H9 (cell line): ENCODE results near the gene TEC. TPM values are rescaled to one million over a fixed set of nuclear protein-coding genes. Genes with fewer than 3 reads are reported as not detected.

ENCODE experiments used
- DNase-seq: peaks from one replicate; pipeline ENCODE4 v3.0.0-alpha.2; 2017
- H2AFZ ChIP-seq: one replicate; pipeline ENCODE4 v1.6.1; 2013; ENCODE audit warnings: mild to moderate bottlenecking, low read length, control low read depth, moderate library complexity
- H2AK5ac ChIP-seq: 2 replicates; pipeline ENCODE4 v1.6.1; 2013; ENCODE audit warnings: low read length, control low read depth, mixed read lengths; ENCODE audit not compliant: insufficient read length
- H2BK120ac ChIP-seq: one replicate; pipeline ENCODE4 v1.6.1; 2013; ENCODE audit warnings: low read depth, mild to moderate bottlenecking, low read length, control low read depth, inconsistent platforms; ENCODE audit not compliant: poor library complexity, severe bottlenecking
- H2BK12ac ChIP-seq: 2 replicates; pipeline ENCODE4 v1.6.1; 2013; ENCODE audit warnings: low read length, control low read depth, mixed read lengths, low read depth; ENCODE audit not compliant: insufficient read length
- H2BK15ac ChIP-seq: 2 replicates; pipeline ENCODE4 v1.6.1; 2013; ENCODE audit warnings: low read depth, low read length, control low read depth
- H2BK20ac ChIP-seq: one replicate; pipeline ENCODE4 v1.6.1; 2013; ENCODE audit warnings: low read depth, mild to moderate bottlenecking, low read length, control low read depth, inconsistent platforms; ENCODE audit not compliant: poor library complexity, severe bottlenecking
- H2BK5ac ChIP-seq: 2 replicates; pipeline ENCODE4 v1.6.1; 2013; ENCODE audit warnings: low read length, control low read depth, mixed read lengths; ENCODE audit not compliant: insufficient read length
- H3K14ac ChIP-seq: 2 replicates; pipeline ENCODE4 v1.6.1; 2013; ENCODE audit warnings: low read length, control low read depth; ENCODE audit not compliant: insufficient read depth
- H3K18ac ChIP-seq: 2 replicates; pipeline ENCODE4 v1.6.1; 2013; ENCODE audit warnings: low read depth, mild to moderate bottlenecking, mixed read lengths, low read length, control low read depth; ENCODE audit not compliant: insufficient read length
- H3K23ac ChIP-seq: 2 replicates; pipeline ENCODE4 v1.6.1; 2013; ENCODE audit warnings: low read length, control low read depth, mixed read lengths, low read depth; ENCODE audit not compliant: insufficient read length
- H3K23me2 ChIP-seq: 2 replicates; pipeline ENCODE4 v1.6.1; 2013; ENCODE audit warnings: low read depth, mild to moderate bottlenecking, mixed read lengths, low read length, control low read depth; ENCODE audit not compliant: insufficient read length, poor library complexity, severe bottlenecking
- H3K27ac ChIP-seq: 2 replicates; pipeline ENCODE4 v1.5.1; 2013; ENCODE audit warnings: low read length, control low read depth, mixed read lengths, low read depth; ENCODE audit not compliant: insufficient read length
- H3K27me3 ChIP-seq: 2 replicates; pipeline ENCODE4 v1.6.1; 2013; ENCODE audit warnings: low read length, control low read depth, inconsistent platforms; ENCODE audit not compliant: insufficient read depth
- H3K4ac ChIP-seq: 2 replicates; pipeline ENCODE4 v1.6.1; 2013; ENCODE audit warnings: low read depth, mild to moderate bottlenecking, control low read depth, inconsistent platforms, low read length, moderate library complexity
- H3K4me1 ChIP-seq: 2 replicates; pipeline ENCODE4 v1.6.1; 2013; ENCODE audit warnings: low read length, control low read depth, inconsistent platforms; ENCODE audit not compliant: insufficient read depth
- H3K4me2 ChIP-seq: 2 replicates; pipeline ENCODE4 v1.6.1; 2013; ENCODE audit warnings: low read length, control low read depth, mixed read lengths; ENCODE audit not compliant: insufficient read length, insufficient read depth
- H3K56ac ChIP-seq: 2 replicates; pipeline ENCODE4 v1.6.1; 2013; ENCODE audit warnings: low read depth, mild to moderate bottlenecking, mixed read lengths, low read length, control low read depth; ENCODE audit not compliant: insufficient read length
- H3K79me1 ChIP-seq: 2 replicates; pipeline ENCODE4 v1.6.1; 2013; ENCODE audit warnings: low read depth, mild to moderate bottlenecking, moderate library complexity, low read length, control low read depth, inconsistent platforms; ENCODE audit not compliant: insufficient read depth, poor library complexity, severe bottlenecking
- H3K79me2 ChIP-seq: 2 replicates; pipeline ENCODE4 v1.6.1; 2013; ENCODE audit warnings: low read length, control low read depth, inconsistent platforms; ENCODE audit not compliant: insufficient read depth
- H3K9ac ChIP-seq: 2 replicates; pipeline ENCODE4 v1.6.1; 2013; ENCODE audit warnings: low read length, control low read depth, mixed read lengths; ENCODE audit not compliant: insufficient read length; ENCODE audit errors: extremely low read depth
- H3K9me3 ChIP-seq: one replicate; pipeline ENCODE4 v1.6.1; 2013; ENCODE audit warnings: low read depth, low read length, inconsistent platforms; ENCODE audit not compliant: control insufficient read depth
- H3T11ph ChIP-seq: one replicate; pipeline ENCODE4 v1.6.1; 2013; ENCODE audit warnings: mild to moderate bottlenecking, low read length, control low read depth, inconsistent platforms
- H4K20me1 ChIP-seq: one replicate; pipeline ENCODE4 v1.6.1; 2013; ENCODE audit not compliant: control insufficient read depth, insufficient read length, insufficient read depth
- H4K5ac ChIP-seq: 2 replicates; pipeline ENCODE4 v1.6.1; 2013; ENCODE audit warnings: low read depth, mild to moderate bottlenecking, mixed read lengths, low read length, control low read depth; ENCODE audit not compliant: insufficient read length
- H4K8ac ChIP-seq: replicated peaks from 2 replicates; pipeline ENCODE4 v1.6.1; 2013; ENCODE audit warnings: low read length, control low read depth, mixed read lengths, low read depth; ENCODE audit not compliant: insufficient read length
- H4K91ac ChIP-seq: 2 replicates; pipeline ENCODE4 v1.6.1; 2013; ENCODE audit warnings: low read depth, mild to moderate bottlenecking, moderate library complexity, mixed read lengths, low read length, control low read depth; ENCODE audit not compliant: insufficient read length
- H3K27ac Mint-ChIP-seq, 3 experiments: 2 replicates in 2 of 3; 3 replicates in 1 of 3; pipeline ENCODE4 v1.8.0; 2020 to 2021; ENCODE audit warnings: mixed read lengths in 3 of 3, mild to moderate bottlenecking in 1 of 3, moderate library complexity in 1 of 3
- H3K27me3 Mint-ChIP-seq: 2 replicates; pipeline ENCODE4 v1.8.0; 2021; ENCODE audit warnings: low read depth, mild to moderate bottlenecking, moderate library complexity, mixed read lengths
- H3K36me3 Mint-ChIP-seq, 3 experiments: 2 replicates in 2 of 3; 3 replicates in 1 of 3; pipeline ENCODE4 v1.8.0; 2020 to 2021; ENCODE audit warnings: low read depth in 3 of 3, mixed read lengths in 3 of 3; ENCODE audit not compliant: insufficient read depth in 1 of 3
- H3K4me1 Mint-ChIP-seq, 2 experiments: 2 replicates each; pipeline ENCODE4 v1.8.0; 2020; ENCODE audit warnings: mixed read lengths in 2 of 2
- H3K4me3 Mint-ChIP-seq, 2 experiments: 2 replicates in 1 of 2; 3 replicates in 1 of 2; pipeline ENCODE4 v1.8.0; 2020 to 2021; ENCODE audit warnings: mild to moderate bottlenecking in 2 of 2, mixed read lengths in 2 of 2, moderate library complexity in 1 of 2
- H3K9me3 Mint-ChIP-seq, 2 experiments: 2 replicates in 1 of 2; 3 replicates in 1 of 2; pipeline ENCODE4 v1.8.0; 2020; ENCODE audit warnings: mild to moderate bottlenecking in 2 of 2, mixed read lengths in 2 of 2, moderate library complexity in 1 of 2
- WGBS: extraction: QIAGEN DNeasy Blood & Tissue Kit; methylation state at CpG from one replicate; pipeline ENCODE4 v1.1.7; 2013; ENCODE audit warnings: missing lambda C conversion rate, low lambda C conversion rate, mixed read lengths; ENCODE audit not compliant: insufficient read length; ENCODE audit errors: extremely low coverage; 5-methylcytosine and 5-hydroxymethylcytosine counted together
- total RNA-seq: library from RNA; stranded (reverse); gene quantifications from 2 replicates; pipeline ENCODE4 v1.2.1, GENCODE V29; 2021
- TF ChIP-seq, protein P1 (sequence below): fragments of 200-600 bp; sonication (generic); conservative IDR thresholded peaks from 3 replicates; pipeline ENCODE4 v1.8.0; 2021; ENCODE audit warnings: antibody characterized with exemption, mild to moderate bottlenecking

TEC gene
- total RNA-seq, 1 experiment from 2014 or later: 1.8 TPM

DNA sequence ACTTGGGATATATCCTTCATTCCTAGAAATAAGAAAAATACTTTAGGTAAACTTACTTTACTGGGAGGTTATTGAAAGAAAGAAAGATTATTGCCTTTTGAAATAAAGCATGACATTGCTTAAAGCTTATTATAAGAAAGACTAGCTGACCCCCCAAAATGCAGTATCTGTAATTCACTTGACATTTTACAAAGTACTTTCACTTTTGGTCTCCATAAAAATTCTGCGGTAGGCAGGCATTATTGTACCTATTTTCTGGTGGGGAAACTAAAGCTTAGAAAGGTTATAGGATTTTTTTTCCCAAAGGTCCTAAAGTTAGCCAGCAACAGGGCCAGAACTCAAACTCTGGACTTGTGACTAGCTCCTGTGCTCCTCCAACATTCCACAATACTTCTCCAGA is 105.9 kb downstream of the TEC start:
- no peak overlapping the region for H3K4me2 ChIP-seq
- H2BK20ac ChIP-seq: no peak overlapping the region
- H3K79me1 ChIP-seq: no peaks in the 10 kb centered on the region
- no peak overlapping the region for H3K9ac ChIP-seq
- H3K27me3 ChIP-seq: no peaks in the 10 kb centered on the region
- H3K18ac ChIP-seq: no peak overlapping the region
- H2AFZ ChIP-seq: no peak overlapping the region
- H3T11ph ChIP-seq: no peak overlapping the region
- H2BK5ac ChIP-seq: no peak overlapping the region
- no peak overlapping the region for H3K27ac ChIP-seq
- no peak overlapping the region for H2AK5ac ChIP-seq
- Mint-ChIP-seq H3K4me1 (peaks cover 6% of the 10 kb centered on the region in 2 experiments), H3K9me3 (no peaks in the 10 kb centered on the region; a peak in 1 of 5 replicates), H3K36me3 (peaks cover 0 to 5% (median 5%) of the 10 kb centered on the region in 3 experiments; a peak in 4 of 7 replicates), H3K27me3 (no peaks in the 10 kb centered on the region), H3K4me3 (no peak overlapping the region), H3K27ac (no peak overlapping the region)
- no peak overlapping the region for H4K91ac ChIP-seq
- no peak overlapping the region for H2BK120ac ChIP-seq
- TF ChIP-seq, protein P1, sequence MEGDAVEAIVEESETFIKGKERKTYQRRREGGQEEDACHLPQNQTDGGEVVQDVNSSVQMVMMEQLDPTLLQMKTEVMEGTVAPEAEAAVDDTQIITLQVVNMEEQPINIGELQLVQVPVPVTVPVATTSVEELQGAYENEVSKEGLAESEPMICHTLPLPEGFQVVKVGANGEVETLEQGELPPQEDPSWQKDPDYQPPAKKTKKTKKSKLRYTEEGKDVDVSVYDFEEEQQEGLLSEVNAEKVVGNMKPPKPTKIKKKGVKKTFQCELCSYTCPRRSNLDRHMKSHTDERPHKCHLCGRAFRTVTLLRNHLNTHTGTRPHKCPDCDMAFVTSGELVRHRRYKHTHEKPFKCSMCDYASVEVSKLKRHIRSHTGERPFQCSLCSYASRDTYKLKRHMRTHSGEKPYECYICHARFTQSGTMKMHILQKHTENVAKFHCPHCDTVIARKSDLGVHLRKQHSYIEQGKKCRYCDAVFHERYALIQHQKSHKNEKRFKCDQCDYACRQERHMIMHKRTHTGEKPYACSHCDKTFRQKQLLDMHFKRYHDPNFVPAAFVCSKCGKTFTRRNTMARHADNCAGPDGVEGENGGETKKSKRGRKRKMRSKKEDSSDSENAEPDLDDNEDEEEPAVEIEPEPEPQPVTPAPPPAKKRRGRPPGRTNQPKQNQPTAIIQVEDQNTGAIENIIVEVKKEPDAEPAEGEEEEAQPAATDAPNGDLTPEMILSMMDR: no peak
- H3K4me1 ChIP-seq: no peaks in the 10 kb centered on the region
- H3K79me2 ChIP-seq: no peaks in the 10 kb centered on the region
- H3K9me3 ChIP-seq: no peaks in the 10 kb centered on the region
- no peak overlapping the region for H2BK15ac ChIP-seq
- H3K56ac ChIP-seq: no peak overlapping the region
- H4K8ac ChIP-seq: no peak overlapping the region
- H3K23ac ChIP-seq: no peak overlapping the region
- no peak for DNase-seq
- no peaks in the 10 kb centered on the region for H3K23me2 ChIP-seq
- no peak overlapping the region for H2BK12ac ChIP-seq
- H4K5ac ChIP-seq: no peak overlapping the region
- H3K4ac ChIP-seq: no peak overlapping the region
- H3K14ac ChIP-seq: no peak overlapping the region
- H4K20me1 ChIP-seq: no peaks in the 10 kb centered on the region
- no CpG with 5 or more reads among the region's 1 CpG for WGBS
